ENCODE results near the gene ABO. TPM values are rescaled to one million over a fixed set of nuclear protein-coding genes. Genes with fewer than 3 reads are reported as not detected.
A peak's percentile ranks its signal among the peaks of the same experiment; 100 is the strongest.

Gene ABO
- total and polyA plus RNA-seq, 10 of the 15 experiments (the other 5 are each of a cell fraction or from before 2014, with no cell fraction given): 0.10 TPM; not detected in 9

- Histone ChIP-seq H3K36me3 (ENCODE audit: control insufficient read depth in 2 of 2, insufficient read depth in 2 of 2, low read length in 1 of 2) (no peaks in the 10 kb centered on the region), H3K27ac (ENCODE audit: control insufficient read depth, insufficient read depth) (no peak overlapping the region), H3K9ac (ENCODE audit: control insufficient read depth, insufficient read depth, low read length) (no peak overlapping the region), H3K79me2 (ENCODE audit: control insufficient read depth, insufficient read depth, low read length) (no peaks in the 10 kb centered on the region), H3K9me3 (replicated peaks; ENCODE audit: control insufficient read depth, insufficient read depth, low read length) (no peaks in the 10 kb centered on the region), H4K20me1 (ENCODE audit: control insufficient read depth, insufficient read depth) (no peaks in the 10 kb centered on the region), H3K27me3 (replicated peaks in 1 of 2; ENCODE audit: control insufficient read depth in 2 of 2, insufficient read depth in 2 of 2, low read length in 1 of 2) (no peaks in the 10 kb centered on the region), H3K4me1 (ENCODE audit: control insufficient read depth, insufficient read depth, low read length) (no peaks in the 10 kb centered on the region), H2AFZ (ENCODE audit: control insufficient read depth, low read depth, low read length) (peak overlapping the region; percentile 26; the same call in 1 of the 2 replicates), H3K4me3 (no peak overlapping the region), H3K4me2 (ENCODE audit: control insufficient read depth, insufficient read depth) (no peak overlapping the region)
- ATAC-seq (peak; percentile 82), DNase-seq (ENCODE audit: low read depth, low spot score) (no peak), FAIRE-seq (no peak)
- BruUV-seq (replicated peaks): no TSS peak
- TF ChIP-seq FOXM1 (IDR thresholded peaks at IDR 0.05; ENCODE audit: low read depth, low read length) (no peak), PAX5 (IDR thresholded peaks at IDR 0.05; ENCODE audit: borderline replicate concordance, low read depth, low read length) (no peak), PKNOX1 (IDR thresholded peaks at IDR 0.05) (no peak), RFX5 (IDR thresholded peaks at IDR 0.05; ENCODE audit: low read depth, low read length) (no peak), STAT3 (IDR thresholded peaks at IDR 0.05; ENCODE audit: low read depth, low read length) (no peak), RUNX3 (IDR thresholded peaks at IDR 0.05; ENCODE audit: low read length) (no peak)
- TF ChIP-seq, protein P1, sequence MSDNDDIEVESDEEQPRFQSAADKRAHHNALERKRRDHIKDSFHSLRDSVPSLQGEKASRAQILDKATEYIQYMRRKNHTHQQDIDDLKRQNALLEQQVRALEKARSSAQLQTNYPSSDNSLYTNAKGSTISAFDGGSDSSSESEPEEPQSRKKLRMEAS (IDR thresholded peaks at IDR 0.05; ENCODE audit: low read depth, low read length): no peak
- intact Hi-C loops (cut with micrococcal nuclease; ENCODE audit: unreplicated experiment) (no loop called here), in situ Hi-C loops (cut with MboI) (no loop called here)
- 31% methylated on average over 17 of the region's 25 CpGs for WGBS (ENCODE audit: insufficient coverage, insufficient replicate concordance, low lambda C conversion rate, missing lambda C conversion rate)
- RAD21 ChIA-PET (ENCODE audit: unreplicated experiment): interaction anchor here (0.5 kb wide), 1 partner anchor 53 kb away, joined by 3 read pairs; no protein-coding TSS in a partner anchor
- POLR2A ChIA-PET: no interaction called here
- SMC1A ChIA-PET (ENCODE audit: uncharacterized antibody, unreplicated experiment): no interaction called here
- CTCF ChIA-PET: interaction anchor here (0.6 to 2.0 kb wide), 8 partner anchors 12 to 304 kb away, joined by 3 to 9 read pairs (median 4); no protein-coding TSS in a partner anchor
Measured at GRCh38 chr9:133238272-133238850, 36.6 kb downstream of the ABO start.

Data from GM12878 (cell line).